Ovary (tissue), 9 donors: ENCODE measurements around the gene NOX1. TPM values are rescaled to one million over a fixed set of nuclear protein-coding genes. Genes with fewer than 3 reads are reported as not detected.
"Not testable (repeated sequence)": the region's sequence is repeated elsewhere in the genome, so short reads cannot be mapped to it uniquely, and the experiment has no call there.

Experiments used
- DNase-seq, 5 donors: peaks; one replicate each; pipeline ENCODE4 v3.0.0-alpha.2; 2019 to 2020
- H3K27ac ChIP-seq, 2 donors: fragments of 200-600 bp; one replicate each; pipeline versions ENCODE4 v1.5.1 to v1.8.0; 2019 to 2022
- H3K27me3 ChIP-seq: fragments of 200-600 bp; one replicate; pipeline ENCODE4 v1.8.0; 2022
- H3K36me3 ChIP-seq: fragments of 200-600 bp; sonication (generic); one replicate; pipeline ENCODE4 v1.5.1; 2019
- H3K4me1 ChIP-seq: one replicate; pipeline ENCODE4 v1.8.1; 2013; ENCODE audit warnings: mild to moderate bottlenecking, moderate library complexity; ENCODE audit not compliant: insufficient read depth
- H3K4me3 ChIP-seq: fragments of 200-600 bp; sonication (generic); one replicate; pipeline ENCODE4 v1.5.1; 2017
- H3K9me3 ChIP-seq, 2 donors: fragments of 200-600 bp in 1 of 2; sonication (generic) in 1 of 2; one replicate each; pipeline versions ENCODE4 v1.5.1 to v1.8.1; 2013 to 2019; ENCODE audit warnings: mild to moderate bottlenecking in 1 of 2, moderate library complexity in 1 of 2
- CTCF ChIP-seq, 3 donors: fragments of 450-650 bp in 2 of 3; fragments of 200-600 bp in 1 of 3; IDR thresholded peaks; one replicate each; pipeline versions ENCODE4 v1.5.1 to v1.8.0; 2016 to 2022; ENCODE audit warnings: antibody characterized with exemption in 3 of 3, mild to moderate bottlenecking in 1 of 3
- EP300 ChIP-seq: sonication (generic); formaldehyde crosslinking; IDR thresholded peaks from one replicate; pipeline ENCODE4 v1.6.1; 2017; ENCODE audit warnings: antibody characterized with exemption
- POLR2A ChIP-seq: fragments of 450-650 bp; IDR thresholded peaks from one replicate; pipeline ENCODE4 v1.6.1; 2017; ENCODE audit warnings: antibody characterized with exemption, mild to moderate bottlenecking, moderate library complexity
- WGBS, 3 donors: extraction: QIAGEN DNeasy Blood & Tissue Kit in 1 of 3; methylation state at CpG; one replicate each; pipeline versions ENCODE4 v1.1.5 to v1.1.7; 2013 to 2017; 5-methylcytosine and 5-hydroxymethylcytosine counted together
- intact Hi-C, 4 donors: fragments of 100-400 bp; cut with DNase I; formaldehyde crosslinking; loops; one replicate each; pipeline versions ENCODE4 v1.11.0 to v1.15.1; 2022 to 2023
- polyA plus RNA-seq, 2 donors: library from polyadenylated mRNA; stranded (reverse); fragments of 200-250 nt in 1 of 2; fragments of 350-450 nt in 1 of 2; fragmentation: Illumina TruSeq in 1 of 2; extraction: RNeasy Lipid Tissue Mini Kit (QIAGEN cat#74804) in 1 of 2; gene quantifications; one replicate each; pipeline ENCODE4 v1.2.3, GENCODE V29; 2013 to 2014
- total RNA-seq, 7 donors: library from RNA; depleted of rRNA in 2 of 7; stranded (reverse); fragments of >200 nt in 2 of 7; fragmentation: NEBNext Ultra II Directional in 3 of 7; extraction: Animal tissue kit (Norgen Biotek cat#: 25700) in 3 of 7; gene quantifications; one replicate each; pipeline versions ENCODE4 v1.1.0 to v1.2.4, GENCODE V29; 2016 to 2023
- donor health status: DM: no; HTN: no; CAD: no; lungs with moderate emphysema.
- donor health status: DM: no; HTN: no; CAD: no.
- donor health status: Bipolar disorder and iron deficiency.
- donor health status: DM: yes; HTN: yes; CAD: no.
- donor health status: DM: no; HTN: no; CAD: no.
- donor health status: DM: yes; HTN: yes; CAD: no.

The NOX1 gene
- total and polyA plus RNA-seq, 9 donors, result 0.06 to 0.28 TPM; not detected in 7

- no peaks in the 10 kb centered on the region for H3K4me1 ChIP-seq
- intact Hi-C loops, result loop anchor here in 1 of 4 donors (2.0 kb wide), 1 partner anchor 21 kb away; no protein-coding TSS in a partner anchor
- no peak overlapping the region for H3K27ac ChIP-seq
- no peaks in the 10 kb centered on the region for H3K9me3 ChIP-seq
- DNase-seq, result peak in 4 of 5 donors; percentile 10 to 39 (median 32)
- WGBS, 3 donors, result 38 to 48% (median 48%) methylated on average over 15 of the region's 15 CpGs
- TF ChIP-seq CTCF (IDR thresholded peaks at IDR 0.05), result no peak
- no peak for TF ChIP-seq POLR2A
- TF ChIP-seq EP300, result no peak
- H3K27me3 ChIP-seq, result no peaks in the 10 kb centered on the region
- peak overlapping the region; percentile 52 for H3K4me3 ChIP-seq
- H3K36me3 ChIP-seq, result no peaks in the 10 kb centered on the region
Measured at GRCh38 chrX:100819534-100819836, 54.7 kb downstream of the NOX1 start.

GRCh38 chrX:100817340-100817739 lies 56.8 kb downstream of the NOX1 start:
- intact Hi-C loops, result no loop called here
- Histone ChIP-seq H3K36me3 (no peaks in the 10 kb centered on the region), H3K9me3 (no peaks in the 10 kb centered on the region), H3K27me3 (no peaks in the 10 kb centered on the region), H3K27ac (no peak overlapping the region), H3K4me3 (no peak overlapping the region), H3K4me1 (peaks cover 4% of the 10 kb centered on the region)
- TF ChIP-seq POLR2A (no peak), CTCF (IDR thresholded peaks at IDR 0.05) (no peak), EP300 (no peak)
- DNase-seq, result no peak
- WGBS, 3 donors, result 51 to 55% (median 55%) methylated on average over 2 of the region's 2 CpGs

- no peaks in the 10 kb centered on the region for H3K9me3 ChIP-seq
- no peak for TF ChIP-seq CTCF (IDR thresholded peaks at IDR 0.05)
- no peak for TF ChIP-seq POLR2A
- no peak for TF ChIP-seq EP300
Measured at GRCh38 chrX:100812216-100813158, 61.7 kb downstream of the NOX1 start.

GRCh38 chrX:100808265-100808664 lies 65.9 kb downstream of the NOX1 start:
- H3K9me3 ChIP-seq, H3K27ac ChIP-seq, DNase-seq, H3K4me3 ChIP-seq, H3K4me1 ChIP-seq, H3K36me3 ChIP-seq, intact Hi-C loops, H3K27me3 ChIP-seq: not testable (repeated sequence)
- 84 to 91% (median 86%) methylated on average over 7 of the region's 7 CpGs for WGBS, 3 donors

More at GRCh38 chrX:100812216-100813158, 61.7 kb downstream of the NOX1 start:
- H3K27me3 ChIP-seq, result no peaks in the 10 kb centered on the region
- no peak for DNase-seq
- no peak overlapping the region for H3K4me3 ChIP-seq
- 34 to 40% (median 34%) methylated on average over 12 of the region's 12 CpGs for WGBS, 3 donors
- H3K4me1 ChIP-seq, result peaks cover 4% of the 10 kb centered on the region
- H3K36me3 ChIP-seq, result no peaks in the 10 kb centered on the region
- intact Hi-C loops, result no loop called here
- no peak overlapping the region for H3K27ac ChIP-seq

GRCh38 chrX:100804780-100805179 lies 69.4 kb downstream of the NOX1 start:
- no peaks in the 10 kb centered on the region for H3K9me3 ChIP-seq
- TF ChIP-seq EP300, result no peak
- TF ChIP-seq CTCF (IDR thresholded peaks at IDR 0.05), result no peak
- TF ChIP-seq POLR2A, result no peak
- no peak for DNase-seq
- H3K4me1 ChIP-seq, result no peaks in the 10 kb centered on the region
- no peaks in the 10 kb centered on the region for H3K36me3 ChIP-seq
- intact Hi-C loops, result no loop called here
- no peaks in the 10 kb centered on the region for H3K27me3 ChIP-seq
- 42 to 59% (median 50%) methylated on average over 1 of the region's 1 CpG for WGBS, 3 donors
- H3K4me3 ChIP-seq, result no peak overlapping the region
- no peak overlapping the region for H3K27ac ChIP-seq
